WERI-Rb-1 (cell line): Measurements from ENCODE around the gene PATJ.
"Not testable (repeated sequence)": the region's sequence is repeated elsewhere in the genome, so short reads cannot be mapped to it uniquely, and the experiment has no call there.

ENCODE experiments used
- DNase-seq: peaks from one replicate; pipeline ENCODE4 v3.0.0-alpha.2; 2020
- H3K27ac ChIP-seq: fragments of 250-450 bp; sonication (Bioruptor Pico); 2 replicates; pipeline ENCODE4 v1.5.1; 2020; ENCODE audit warnings: mild to moderate bottlenecking, moderate library complexity
- H3K27me3 ChIP-seq: fragments of 250-450 bp; sonication (Bioruptor Pico); 2 replicates; pipeline ENCODE4 v1.5.1; 2021; ENCODE audit warnings: mild to moderate bottlenecking, low read depth, moderate library complexity; ENCODE audit not compliant: insufficient read depth, severe bottlenecking
- H3K36me3 ChIP-seq: fragments of 250-450 bp; sonication (Bioruptor Pico); 2 replicates; pipeline ENCODE4 v1.5.1; 2020; ENCODE audit warnings: mild to moderate bottlenecking, moderate library complexity
- H3K4me3 ChIP-seq: 2 replicates; pipeline ENCODE4 v1.5.1; 2011; ENCODE audit warnings: low read depth, mild to moderate bottlenecking, control low read depth, low read length
- H3K9me3 ChIP-seq: fragments of 250-450 bp; sonication (Bioruptor Pico); 2 replicates; pipeline ENCODE4 v1.5.1; 2021; ENCODE audit warnings: mild to moderate bottlenecking, moderate library complexity; ENCODE audit not compliant: severe bottlenecking
- CTCF ChIP-seq: IDR thresholded peaks from 2 replicates; pipeline ENCODE4 v1.5.1; 2011; ENCODE audit warnings: low read depth, mild to moderate bottlenecking, control low read depth, inconsistent platforms, low read length

PATJ gene

DNA sequence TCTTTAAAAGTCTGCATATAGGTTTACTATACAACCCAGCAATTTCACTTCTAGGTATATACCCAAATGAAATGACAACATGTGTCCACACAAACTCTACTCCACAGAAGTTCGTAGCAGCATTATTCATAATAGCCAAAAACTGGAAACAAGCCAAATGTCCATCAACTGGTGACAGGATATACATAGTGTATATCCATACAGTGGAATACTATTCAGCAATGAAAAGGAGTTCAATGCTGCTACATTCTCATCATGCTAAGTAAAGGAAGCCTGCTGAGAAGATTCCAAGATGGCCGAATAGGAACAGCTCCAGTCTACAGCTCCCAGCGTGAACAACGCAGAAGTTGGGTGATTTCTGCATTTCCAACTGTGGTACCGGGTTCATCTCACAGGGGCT lies 200.6 kb downstream of the PATJ start:
- no peak for DNase-seq

GRCh38 chr1:61948685-61949084 lies 206.4 kb downstream of the PATJ start:
- H3K27me3 ChIP-seq, H3K9me3 ChIP-seq, H3K36me3 ChIP-seq, H3K4me3 ChIP-seq, DNase-seq, H3K27ac ChIP-seq: not testable (repeated sequence)

More for the DNA sequence above, 200.6 kb downstream of the PATJ start:
- Histone ChIP-seq H3K9me3 (peaks cover 3% of the 10 kb centered on the region), H3K4me3 (no peak overlapping the region), H3K27ac (no peak overlapping the region), H3K36me3 (no peaks in the 10 kb centered on the region), H3K27me3 (no peaks in the 10 kb centered on the region)
- no peak for TF ChIP-seq CTCF

- DNase-seq: no peak
- TF ChIP-seq CTCF: 0 out of 2 replicates have a peak, but pooled peaks have one; percentile 21
- Histone ChIP-seq H3K9me3 (no peaks in the 10 kb centered on the region), H3K27ac (no peak overlapping the region), H3K27me3 (no peaks in the 10 kb centered on the region), H3K36me3 (no peaks in the 10 kb centered on the region), H3K4me3 (no peak overlapping the region)
Observed at GRCh38 chr1:61950418-61950817, 208.1 kb downstream of the PATJ start.

GRCh38 chr1:61951731-61952580 lies 209.7 kb downstream of the PATJ start:
- H3K36me3 ChIP-seq: no peaks in the 10 kb centered on the region
- H3K9me3 ChIP-seq: no peaks in the 10 kb centered on the region
- no peak for TF ChIP-seq CTCF
- DNase-seq: no peak
- no peak overlapping the region for H3K4me3 ChIP-seq
- H3K27me3 ChIP-seq: no peaks in the 10 kb centered on the region
- H3K27ac ChIP-seq: no peak overlapping the region

DNA sequence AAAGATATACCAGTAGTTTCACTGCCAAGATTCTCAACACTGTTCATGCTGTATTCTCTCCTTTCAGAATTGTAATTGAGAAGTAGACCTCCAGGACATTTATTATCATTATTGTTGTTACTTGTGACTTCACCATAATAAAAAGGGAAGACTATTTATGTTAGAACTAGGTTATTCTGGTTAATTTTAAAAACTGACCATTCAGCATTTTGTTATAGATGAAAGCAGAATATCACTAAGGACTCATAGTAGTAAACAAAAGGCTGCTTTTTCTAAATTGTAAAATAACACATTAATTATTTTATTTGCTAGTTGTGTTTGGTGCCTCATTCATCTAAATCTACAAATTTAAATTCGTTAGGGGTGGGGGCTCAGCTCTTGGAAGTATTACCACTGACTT lies 210.4 kb downstream of the PATJ start:
- H3K27me3 ChIP-seq: no peaks in the 10 kb centered on the region
- no peak overlapping the region for H3K27ac ChIP-seq
- DNase-seq: no peak
- no peak overlapping the region for H3K4me3 ChIP-seq
- no peaks in the 10 kb centered on the region for H3K9me3 ChIP-seq
- TF ChIP-seq CTCF: no peak
- H3K36me3 ChIP-seq: no peaks in the 10 kb centered on the region

DNA sequence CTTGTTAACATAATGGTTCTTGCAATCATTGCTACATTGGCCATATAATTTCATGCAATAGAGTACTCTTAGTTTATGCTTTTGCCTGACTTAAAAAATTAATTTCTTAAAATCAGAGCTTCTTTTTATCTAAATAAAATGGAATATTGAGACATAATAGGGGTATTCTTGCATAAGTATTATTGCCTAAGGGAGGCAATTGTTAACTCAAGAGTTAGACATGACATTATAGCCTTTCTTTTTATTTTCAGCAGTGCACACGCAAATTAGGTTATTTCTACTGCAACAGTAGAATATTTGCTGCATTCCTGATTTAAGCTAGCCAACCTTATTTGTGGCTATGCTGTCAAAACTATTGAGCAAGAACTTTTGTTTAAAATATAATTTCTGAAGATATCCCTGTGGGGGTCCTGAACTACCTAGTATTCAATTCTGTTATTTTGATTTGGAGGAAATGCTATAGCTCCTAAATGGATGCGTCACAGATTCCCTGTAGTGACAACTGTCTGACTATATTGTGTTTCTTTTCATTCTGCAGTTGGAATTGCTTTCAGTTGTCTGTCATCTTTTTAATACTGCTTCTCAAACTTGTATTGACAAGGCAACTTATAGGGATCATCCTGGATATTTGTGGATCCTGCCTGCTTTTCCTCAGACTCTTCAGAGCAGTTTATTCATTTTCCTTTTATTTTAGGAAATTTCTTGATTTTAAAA lies 211.0 kb downstream of the PATJ start:
- Histone ChIP-seq H3K9me3 (no peaks in the 10 kb centered on the region), H3K4me3 (no peak overlapping the region), H3K36me3 (no peaks in the 10 kb centered on the region), H3K27me3 (no peaks in the 10 kb centered on the region), H3K27ac (no peak overlapping the region)
- no peak for DNase-seq
- TF ChIP-seq CTCF: no peak
